HG02678 (cell line): ENCODE data around the gene POLR1C.
"Not testable (repeated sequence)": the region's sequence is repeated elsewhere in the genome, so short reads cannot be mapped to it uniquely, and the experiment has no call there.

ENCODE experiments used
- ATAC-seq: cut with Tn5 transposase; IDR thresholded peaks from one replicate; pipeline ENCODE4 v1.9.1; 2021; ENCODE audit warnings: mild to moderate bottlenecking, moderate library complexity; ENCODE audit not compliant: unreplicated experiment

POLR1C gene

GRCh38 chr6:43508481-43509141 is 8.3 kb upstream of the POLR1C start:
- no peak for ATAC-seq

- ATAC-seq = no peak
These were observed 7.5 kb upstream of the POLR1C start for GRCh38 chr6:43509142-43509983.

- ATAC-seq = peak; percentile 70
These were observed 6.7 kb upstream of the POLR1C start, which contains the start of gene LRRC73 for GRCh38 chr6:43509984-43510826. Gene LRRC73 (minus strand): TSS chr6:43510346. CDS start chr6:43509785, 561 bp downstream.

- ATAC-seq = no peak
These were observed 6.1 kb upstream of the POLR1C start for GRCh38 chr6:43510827-43511163.

- ATAC-seq = no peak
These were observed 5.0 kb upstream of the POLR1C start for GRCh38 chr6:43511824-43512415.

GRCh38 chr6:43515808-43516207 is 1.1 kb upstream of the POLR1C start:
- ATAC-seq = no peak

- no peak for ATAC-seq
These were observed 557 bp upstream of the POLR1C start for GRCh38 chr6:43516367-43516696.

- ATAC-seq = no peak
These were observed 842 bp downstream of the POLR1C start for GRCh38 chr6:43517505-43518357.

- ATAC-seq = no peak
These were observed 3.2 kb downstream of the POLR1C start for GRCh38 chr6:43520097-43520496.

GRCh38 chr6:43521836-43522235 is 4.9 kb downstream of the POLR1C start:
- no peak for ATAC-seq

GRCh38 chr6:43522547-43523261 is 5.8 kb downstream of the POLR1C start:
- no peak for ATAC-seq

- ATAC-seq = no peak
These were observed 6.4 kb downstream of the POLR1C start for GRCh38 chr6:43523284-43523683.

GRCh38 chr6:43524483-43524961 is 7.6 kb downstream of the POLR1C start:
- ATAC-seq = no peak

GRCh38 chr6:43532201-43532600 is 15.3 kb downstream of the POLR1C start:
- no peak for ATAC-seq

- not testable (repeated sequence) for ATAC-seq
These were observed 22.1 kb downstream of the POLR1C start for GRCh38 chr6:43538986-43539385.

GRCh38 chr6:43539409-43539808 is 22.5 kb downstream of the POLR1C start:
- ATAC-seq = not testable (repeated sequence)

- no peak for ATAC-seq
These were observed 23.6 kb downstream of the POLR1C start for GRCh38 chr6:43540507-43540906.

- no peak for ATAC-seq
These were observed 25.0 kb downstream of the POLR1C start for GRCh38 chr6:43541774-43542471.

GRCh38 chr6:43544461-43544860 is 27.6 kb downstream of the POLR1C start:
- ATAC-seq = no peak
